Vagina (tissue), 2 donors: ENCODE measurements around the gene AHI1.

ENCODE experiments used
- POLR2A ChIP-seq, 2 donors: fragments of 450-650 bp; IDR thresholded peaks; one replicate each; pipeline ENCODE4 v1.6.1; 2017; ENCODE audit warnings: antibody characterized with exemption in 2 of 2, mild to moderate bottlenecking in 2 of 2, moderate library complexity in 2 of 2
- TF ChIP-seq, protein P1 (sequence below), 3 experiments: fragments of 450-650 bp in 2 of 3; fragments of 200-600 bp in 1 of 3; sonication (generic) in 1 of 3; IDR thresholded peaks; one replicate each; pipeline ENCODE4 v1.5.1; 2017 to 2019; ENCODE audit warnings: antibody characterized with exemption in 3 of 3, mild to moderate bottlenecking in 2 of 3, moderate library complexity in 2 of 3

- TF ChIP-seq, protein P1, sequence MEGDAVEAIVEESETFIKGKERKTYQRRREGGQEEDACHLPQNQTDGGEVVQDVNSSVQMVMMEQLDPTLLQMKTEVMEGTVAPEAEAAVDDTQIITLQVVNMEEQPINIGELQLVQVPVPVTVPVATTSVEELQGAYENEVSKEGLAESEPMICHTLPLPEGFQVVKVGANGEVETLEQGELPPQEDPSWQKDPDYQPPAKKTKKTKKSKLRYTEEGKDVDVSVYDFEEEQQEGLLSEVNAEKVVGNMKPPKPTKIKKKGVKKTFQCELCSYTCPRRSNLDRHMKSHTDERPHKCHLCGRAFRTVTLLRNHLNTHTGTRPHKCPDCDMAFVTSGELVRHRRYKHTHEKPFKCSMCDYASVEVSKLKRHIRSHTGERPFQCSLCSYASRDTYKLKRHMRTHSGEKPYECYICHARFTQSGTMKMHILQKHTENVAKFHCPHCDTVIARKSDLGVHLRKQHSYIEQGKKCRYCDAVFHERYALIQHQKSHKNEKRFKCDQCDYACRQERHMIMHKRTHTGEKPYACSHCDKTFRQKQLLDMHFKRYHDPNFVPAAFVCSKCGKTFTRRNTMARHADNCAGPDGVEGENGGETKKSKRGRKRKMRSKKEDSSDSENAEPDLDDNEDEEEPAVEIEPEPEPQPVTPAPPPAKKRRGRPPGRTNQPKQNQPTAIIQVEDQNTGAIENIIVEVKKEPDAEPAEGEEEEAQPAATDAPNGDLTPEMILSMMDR (IDR thresholded peaks at IDR 0.05) = no peak
- TF ChIP-seq POLR2A (IDR thresholded peaks at IDR 0.05) = no peak
Measured at GRCh38 chr6:135358985-135359384, 138.6 kb downstream of the AHI1 start.
